ENCODE data around the gene CRTC1.

Gene CRTC1

DNA sequence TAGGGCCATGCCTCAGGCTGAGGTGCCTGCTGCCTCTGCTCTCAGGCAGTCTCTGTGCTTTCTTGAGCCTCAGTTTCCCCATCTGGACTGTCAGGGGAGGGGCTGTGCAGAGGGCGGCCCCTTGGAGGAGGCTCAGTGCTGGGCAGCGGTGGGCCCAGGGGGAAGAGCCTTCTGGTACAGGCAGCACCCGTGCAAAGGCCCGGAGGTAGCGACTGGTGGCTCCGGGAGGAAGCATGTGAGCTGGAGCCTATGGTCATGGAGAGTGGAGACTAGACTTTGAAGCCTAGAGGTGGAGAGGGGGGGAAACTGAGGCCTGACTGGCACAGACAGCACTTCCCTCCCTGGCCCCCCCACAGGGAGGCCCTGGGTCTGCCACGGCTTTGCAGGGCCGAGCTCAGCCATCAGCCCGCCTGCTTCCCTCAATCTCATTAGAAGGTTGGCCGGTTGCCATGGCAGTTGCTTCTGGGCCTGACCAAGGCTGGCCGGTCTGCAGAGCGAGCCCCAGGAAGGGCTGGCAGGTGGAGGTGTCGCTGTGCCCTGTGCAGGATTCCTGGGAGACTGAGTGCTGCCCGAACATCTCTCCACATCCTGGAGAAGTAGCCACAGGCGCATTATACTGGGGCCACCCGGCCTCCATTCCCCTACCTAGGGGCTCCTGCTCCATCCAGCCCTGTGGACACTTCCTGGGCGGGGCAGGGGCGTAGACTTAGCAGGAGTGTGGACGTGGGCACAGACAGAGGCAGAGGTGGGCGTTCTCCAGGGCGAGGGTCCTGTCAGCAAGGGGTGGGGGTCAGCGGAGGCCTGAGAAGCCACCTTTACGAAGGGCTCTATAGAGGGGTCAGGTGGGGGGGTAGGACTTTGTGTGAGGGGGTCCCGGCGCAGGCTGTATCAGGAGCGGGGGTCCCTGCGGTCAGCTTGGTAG is 53.2 kb downstream of the CRTC1 start:
- TF ChIP-seq, protein P1, sequence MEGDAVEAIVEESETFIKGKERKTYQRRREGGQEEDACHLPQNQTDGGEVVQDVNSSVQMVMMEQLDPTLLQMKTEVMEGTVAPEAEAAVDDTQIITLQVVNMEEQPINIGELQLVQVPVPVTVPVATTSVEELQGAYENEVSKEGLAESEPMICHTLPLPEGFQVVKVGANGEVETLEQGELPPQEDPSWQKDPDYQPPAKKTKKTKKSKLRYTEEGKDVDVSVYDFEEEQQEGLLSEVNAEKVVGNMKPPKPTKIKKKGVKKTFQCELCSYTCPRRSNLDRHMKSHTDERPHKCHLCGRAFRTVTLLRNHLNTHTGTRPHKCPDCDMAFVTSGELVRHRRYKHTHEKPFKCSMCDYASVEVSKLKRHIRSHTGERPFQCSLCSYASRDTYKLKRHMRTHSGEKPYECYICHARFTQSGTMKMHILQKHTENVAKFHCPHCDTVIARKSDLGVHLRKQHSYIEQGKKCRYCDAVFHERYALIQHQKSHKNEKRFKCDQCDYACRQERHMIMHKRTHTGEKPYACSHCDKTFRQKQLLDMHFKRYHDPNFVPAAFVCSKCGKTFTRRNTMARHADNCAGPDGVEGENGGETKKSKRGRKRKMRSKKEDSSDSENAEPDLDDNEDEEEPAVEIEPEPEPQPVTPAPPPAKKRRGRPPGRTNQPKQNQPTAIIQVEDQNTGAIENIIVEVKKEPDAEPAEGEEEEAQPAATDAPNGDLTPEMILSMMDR (conservative IDR thresholded peaks at IDR 0.05; ENCODE audit: low read depth): no peak
- POLR2A ChIA-PET (ENCODE audit: low non-redundant PET): no interaction called here

DNA sequence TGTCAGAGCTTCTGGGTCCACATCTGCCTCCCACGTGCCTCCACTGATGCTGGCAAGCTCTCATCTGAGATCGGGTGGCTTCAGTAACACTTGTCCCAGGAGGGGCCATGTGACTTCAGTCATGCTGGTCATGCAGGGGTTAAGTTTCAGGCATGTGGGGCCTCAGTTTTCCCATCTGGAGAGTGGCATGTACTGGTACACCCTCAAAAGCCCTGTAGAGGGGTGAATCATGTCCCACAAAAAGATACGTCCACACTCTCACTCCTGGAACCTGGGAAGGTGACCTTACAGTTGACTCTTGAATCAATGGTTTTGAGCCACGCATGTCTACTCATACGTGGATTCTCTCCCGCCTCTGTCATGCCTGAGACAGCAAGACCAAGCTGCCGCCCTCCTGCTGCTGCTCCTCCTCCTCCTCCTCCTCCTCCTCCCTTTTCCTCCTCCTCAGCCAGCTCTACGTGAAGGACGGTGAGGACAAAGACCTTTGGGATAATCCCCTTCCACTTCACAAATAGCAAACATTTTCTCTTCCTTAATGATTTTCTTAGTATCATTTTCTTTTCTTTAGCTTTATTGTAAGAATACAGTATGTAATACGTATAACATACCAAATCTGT is 54.0 kb downstream of the CRTC1 start:
- POLR2A ChIA-PET (ENCODE audit: low non-redundant PET): no interaction called here
- DNase-seq (ENCODE audit: low spot score): no peak
- H3K27ac ChIP-seq: no peak overlapping the region

More for the DNA sequence above, 53.2 kb downstream of the CRTC1 start:
- DNase-seq (ENCODE audit: low spot score): no peak
- CTCF ChIA-PET: no interaction called here
- no peak overlapping the region for H3K27ac ChIP-seq

DNA sequence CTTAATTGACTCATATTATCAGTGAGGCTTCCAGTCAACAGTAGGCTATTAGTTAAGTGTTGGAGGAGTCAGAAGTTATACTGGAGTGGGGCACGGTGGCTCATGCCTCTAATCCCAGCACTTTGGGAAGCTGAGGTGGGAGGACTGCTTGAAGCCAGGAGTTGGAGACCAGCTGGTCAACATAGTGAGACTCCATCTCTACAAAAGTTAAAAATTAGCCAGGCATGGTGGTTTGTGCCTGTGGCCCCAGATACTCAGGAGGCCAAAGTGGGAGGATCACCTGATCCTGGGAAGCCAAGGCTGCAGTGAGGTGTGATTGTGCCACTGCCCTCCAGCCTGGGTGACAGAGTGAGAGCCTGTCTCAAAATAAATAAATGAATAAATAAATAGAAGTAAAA is 54.5 kb downstream of the CRTC1 start:
- DNase-seq (ENCODE audit: low spot score): no peak
- no peak overlapping the region for H3K27ac ChIP-seq
- TF ChIP-seq, protein P1 (conservative IDR thresholded peaks at IDR 0.05; ENCODE audit: low read depth): no peak
- CTCF ChIA-PET: interaction anchor here (0.6 kb wide), 1 partner anchor 852 kb away, joined by 3 read pairs; no protein-coding TSS in a partner anchor
- POLR2A ChIA-PET (ENCODE audit: low non-redundant PET): no interaction called here

More for the DNA sequence above, 54.0 kb downstream of the CRTC1 start:
- TF ChIP-seq, protein P1 (conservative IDR thresholded peaks at IDR 0.05; ENCODE audit: low read depth): no peak
- CTCF ChIA-PET: interaction anchor here (0.6 kb wide), 1 partner anchor 852 kb away, joined by 3 read pairs; no protein-coding TSS in a partner anchor

DNA sequence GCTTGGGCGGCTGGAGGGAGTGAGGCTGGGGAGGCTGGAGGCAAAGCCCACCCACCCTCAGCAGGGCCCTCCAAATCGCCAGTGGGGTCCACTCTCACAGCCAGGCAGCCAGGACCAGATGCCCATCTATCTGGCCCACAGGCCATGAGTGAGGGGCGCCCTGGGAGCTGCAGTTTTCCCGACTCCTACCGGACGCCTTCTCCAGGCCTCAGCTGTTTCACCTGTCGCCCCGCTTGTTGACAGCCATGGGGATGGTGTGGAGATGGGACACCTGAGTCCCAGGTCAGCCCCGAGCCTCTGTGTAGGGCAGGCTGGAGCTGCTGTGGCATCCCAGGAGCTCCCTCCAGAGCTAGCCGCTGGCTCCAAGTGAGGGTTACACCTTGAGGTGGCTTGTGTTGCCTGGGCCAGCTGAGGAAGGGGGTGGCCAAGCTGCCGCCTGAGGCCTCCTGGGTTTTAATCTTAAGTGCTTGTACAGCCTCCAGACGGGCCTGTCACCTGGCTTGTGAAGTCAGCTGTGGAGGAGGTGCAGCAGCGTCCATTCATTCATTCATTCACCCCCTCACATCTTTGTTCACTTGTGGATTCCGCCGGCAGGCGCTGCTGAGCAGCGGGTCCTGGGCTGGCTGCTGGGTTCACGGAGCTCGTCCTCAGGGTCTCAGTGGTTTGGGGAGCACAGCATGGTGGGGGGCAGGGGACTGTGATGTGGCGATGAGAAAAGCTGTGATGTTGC is 55.6 kb downstream of the CRTC1 start:
- ChIA-PET CTCF (interaction anchor here (1.2 kb wide), 1 partner anchor 108 kb away, joined by 5 read pairs; no protein-coding TSS in a partner anchor), POLR2A (ENCODE audit: low non-redundant PET) (no interaction called here)
- TF ChIP-seq, protein P1 (conservative IDR thresholded peaks at IDR 0.05; ENCODE audit: low read depth): no peak
- no peak overlapping the region for H3K27ac ChIP-seq
- DNase-seq (ENCODE audit: low spot score): no peak

DNA sequence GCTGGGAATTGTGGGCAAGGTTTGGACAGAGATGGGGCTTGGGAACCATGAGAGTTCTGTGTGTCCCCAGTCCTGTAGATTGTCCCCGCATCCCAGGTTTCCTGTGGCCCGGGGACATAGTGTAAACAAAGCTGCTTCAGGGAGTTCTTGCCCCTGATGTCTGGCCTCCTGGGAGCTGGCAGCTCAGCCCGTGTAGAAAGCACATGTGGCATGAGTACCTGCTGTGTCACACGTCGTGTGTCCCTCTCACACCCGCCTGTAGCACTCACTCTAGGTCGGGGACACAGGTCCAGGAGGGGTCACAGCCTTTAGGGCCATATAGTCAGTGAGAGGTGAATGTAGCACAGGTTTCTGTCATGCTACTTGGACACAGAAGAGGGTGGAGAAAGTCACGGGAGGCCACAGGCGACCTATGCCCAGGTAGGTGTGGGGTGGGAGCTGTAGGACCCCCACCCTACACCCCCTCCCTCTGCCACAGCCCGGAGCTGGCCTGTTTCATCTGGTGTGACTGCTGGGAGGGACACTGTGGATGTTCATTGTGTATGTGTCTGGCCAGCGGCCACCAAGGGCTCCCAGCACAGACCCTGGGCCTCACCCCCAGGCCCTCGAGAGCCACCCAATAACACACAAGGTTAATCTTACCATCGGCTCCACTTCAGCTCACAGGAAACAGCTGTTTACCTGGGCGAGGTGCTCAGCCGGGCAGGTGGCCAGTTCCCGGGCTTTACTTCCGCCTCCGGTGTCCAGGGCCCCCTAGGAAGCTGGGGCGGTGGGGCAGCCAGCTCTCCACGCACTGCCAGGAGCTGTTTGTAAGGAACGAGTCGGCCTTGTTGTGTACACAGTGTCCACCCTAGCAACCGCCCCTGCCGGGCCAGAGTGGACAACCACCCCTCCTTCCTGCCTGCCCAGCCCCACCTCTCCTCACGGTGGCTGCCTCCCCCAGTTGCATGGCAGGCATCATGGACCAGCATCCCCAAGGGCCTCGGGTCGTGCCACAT is 57.9 kb downstream of the CRTC1 start:
- DNase-seq (ENCODE audit: low spot score): no peak
- TF ChIP-seq, protein P1 (conservative IDR thresholded peaks at IDR 0.05; ENCODE audit: low read depth): no peak
- CTCF ChIA-PET: interaction anchor here (0.7 kb wide), 1 partner anchor 12 kb away, joined by 4 read pairs; no protein-coding TSS in a partner anchor
- H3K27ac ChIP-seq: peak overlapping the region; percentile 28
- POLR2A ChIA-PET (ENCODE audit: low non-redundant PET): no interaction called here
